ENCODE data around the gene HOXA11.

HOXA11 gene

GRCh38 chr7:27205325-27206280 is 20.6 kb upstream of the HOXA11 start:
- no peak for DNase-seq (ENCODE audit: low read depth in 2 of 2)

GRCh38 chr7:27204851-27205322 is 19.9 kb upstream of the HOXA11 start:
- DNase-seq (ENCODE audit: low read depth in 2 of 2) = no peak

GRCh38 chr7:27203964-27204594 is 19.0 kb upstream of the HOXA11 start:
- no peak for DNase-seq (ENCODE audit: low read depth in 2 of 2)

- DNase-seq (ENCODE audit: low read depth in 2 of 2) = no peak
Observed at GRCh38 chr7:27203365-27203953, 18.4 kb upstream of the HOXA11 start.

DNA sequence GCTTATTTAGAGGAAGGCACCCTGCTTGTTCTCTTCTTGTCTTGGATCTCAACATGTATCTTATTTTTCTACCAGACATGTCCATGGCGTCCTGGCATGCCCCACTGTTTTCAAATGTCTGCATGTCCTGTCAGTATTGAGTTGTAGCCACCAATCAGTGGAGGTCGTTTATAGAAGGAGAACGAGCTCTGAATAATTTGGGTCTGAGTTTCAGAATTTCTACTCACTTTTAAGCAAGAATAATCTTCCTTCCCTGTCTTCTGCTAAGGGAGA is 17.8 kb upstream of the HOXA11 start:
- DNase-seq (ENCODE audit: low read depth in 2 of 2) = no peak

- no peak for DNase-seq (ENCODE audit: low read depth in 2 of 2)
Observed at GRCh38 chr7:27202018-27202861, 17.2 kb upstream of the HOXA11 start.

DNA sequence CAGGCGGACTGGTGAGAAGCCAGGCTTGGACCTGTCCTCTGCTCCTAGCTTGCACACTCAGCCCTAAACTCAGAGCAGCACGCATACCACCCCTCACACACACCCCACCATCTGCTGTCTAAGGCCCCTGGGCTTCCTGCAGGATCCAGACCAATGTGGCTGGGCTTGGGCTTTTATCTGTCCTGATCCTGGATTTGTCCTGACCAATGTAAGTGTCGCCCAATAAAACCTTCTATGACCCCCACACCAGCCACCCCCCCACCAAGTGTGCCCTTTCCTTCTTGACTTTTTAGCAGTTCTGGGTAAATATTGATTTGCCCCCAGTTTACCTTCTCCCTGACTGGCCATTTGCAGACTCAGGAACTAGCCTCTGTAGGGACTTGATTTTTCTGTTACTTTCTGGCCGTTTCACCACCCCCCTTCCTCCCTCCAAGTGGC is 16.6 kb upstream of the HOXA11 start:
- DNase-seq (ENCODE audit: low read depth in 2 of 2) = no peak

DNA sequence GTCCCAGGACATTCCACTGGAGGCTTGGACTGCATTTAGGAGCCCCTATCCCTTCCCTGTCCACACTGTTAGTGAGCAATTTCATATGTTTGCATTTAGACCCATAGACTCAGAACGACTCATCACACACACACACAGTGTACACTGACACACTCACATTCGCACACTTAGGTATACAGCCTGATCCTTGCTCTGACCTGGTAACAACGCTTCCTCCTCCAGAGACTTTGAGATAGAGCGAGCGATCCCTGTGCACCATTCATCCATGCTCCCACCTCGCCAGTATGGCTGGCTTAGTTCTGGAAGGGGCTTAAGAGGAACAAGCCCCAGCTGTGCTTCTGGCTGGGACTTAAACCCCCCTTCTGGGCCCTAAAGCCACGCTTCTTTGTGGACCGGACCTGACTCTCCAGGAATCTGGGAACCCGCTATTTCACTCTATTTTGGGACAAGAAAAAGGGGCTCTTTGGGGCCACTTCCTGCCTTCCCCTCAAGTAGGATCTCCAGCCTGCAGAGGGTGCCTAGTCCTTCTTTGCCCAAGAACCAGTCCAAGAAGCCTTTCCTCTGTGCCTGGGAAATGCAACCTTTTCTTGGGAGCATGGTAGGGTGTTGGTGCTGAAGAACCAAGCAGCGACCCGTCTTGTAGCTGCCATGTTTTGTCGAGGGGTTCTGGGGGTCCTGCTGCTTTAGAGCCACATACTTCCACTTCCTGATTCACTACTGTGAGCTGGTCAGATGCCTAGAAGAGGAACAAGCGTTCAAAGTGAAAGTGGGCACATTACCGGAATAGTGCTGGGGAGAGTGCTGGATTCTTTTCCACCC is 15.9 kb upstream of the HOXA11 start:
- DNase-seq (ENCODE audit: low read depth in 2 of 2) = no peak

DNA sequence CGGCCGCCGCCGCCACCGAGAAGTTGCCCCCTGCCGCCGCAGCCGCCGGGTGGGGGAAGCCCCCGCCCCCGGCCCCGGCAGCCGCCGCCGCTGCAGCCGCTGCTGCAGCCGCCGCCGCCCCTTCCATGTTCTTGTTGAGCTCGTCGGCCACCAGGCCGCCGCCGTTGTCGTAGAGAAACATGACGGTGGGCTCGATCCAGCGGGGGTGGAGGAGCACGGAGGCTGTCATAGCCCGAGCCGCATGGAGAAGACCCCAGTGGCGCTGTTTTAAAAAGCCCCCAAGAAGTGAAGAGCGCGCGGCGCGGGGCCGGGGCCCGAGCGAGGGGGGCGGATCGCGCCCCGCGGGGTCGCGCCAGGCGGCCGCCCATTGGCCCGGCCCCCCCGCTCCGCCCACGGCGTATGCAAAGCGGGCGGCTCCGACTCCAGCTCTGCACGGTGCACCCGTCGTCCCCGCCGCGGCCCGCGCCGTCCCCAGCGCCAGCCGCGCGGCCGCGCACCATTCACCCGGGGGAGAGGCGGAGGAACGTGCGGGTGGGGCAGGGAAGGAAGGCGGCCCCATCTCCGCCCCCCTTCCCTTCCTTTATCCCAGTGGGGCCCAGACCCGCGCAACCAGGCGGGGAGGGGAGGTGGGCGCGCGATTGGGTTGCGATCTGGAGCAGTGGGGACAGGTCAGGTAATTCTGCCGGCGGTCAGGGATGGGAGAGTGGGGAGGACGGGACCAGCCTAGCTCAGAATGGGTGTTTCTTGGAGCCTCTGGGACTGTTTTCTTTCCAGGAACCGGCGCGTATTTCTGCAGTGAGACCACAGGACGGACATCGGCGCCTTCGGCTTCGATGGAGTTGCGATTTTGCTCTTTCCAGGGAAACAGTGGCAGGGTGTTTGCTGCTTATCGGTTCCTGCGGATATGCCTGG is 15.1 kb upstream of the HOXA11 start, which contains the start of gene HOXA13:
TSS of gene HOXA13 (minus strand) at position 243 of the 912 bp plus-strand sequence. CDS start at position 229, 14 bp downstream.
- no peak for DNase-seq (ENCODE audit: low read depth in 2 of 2)

DNA sequence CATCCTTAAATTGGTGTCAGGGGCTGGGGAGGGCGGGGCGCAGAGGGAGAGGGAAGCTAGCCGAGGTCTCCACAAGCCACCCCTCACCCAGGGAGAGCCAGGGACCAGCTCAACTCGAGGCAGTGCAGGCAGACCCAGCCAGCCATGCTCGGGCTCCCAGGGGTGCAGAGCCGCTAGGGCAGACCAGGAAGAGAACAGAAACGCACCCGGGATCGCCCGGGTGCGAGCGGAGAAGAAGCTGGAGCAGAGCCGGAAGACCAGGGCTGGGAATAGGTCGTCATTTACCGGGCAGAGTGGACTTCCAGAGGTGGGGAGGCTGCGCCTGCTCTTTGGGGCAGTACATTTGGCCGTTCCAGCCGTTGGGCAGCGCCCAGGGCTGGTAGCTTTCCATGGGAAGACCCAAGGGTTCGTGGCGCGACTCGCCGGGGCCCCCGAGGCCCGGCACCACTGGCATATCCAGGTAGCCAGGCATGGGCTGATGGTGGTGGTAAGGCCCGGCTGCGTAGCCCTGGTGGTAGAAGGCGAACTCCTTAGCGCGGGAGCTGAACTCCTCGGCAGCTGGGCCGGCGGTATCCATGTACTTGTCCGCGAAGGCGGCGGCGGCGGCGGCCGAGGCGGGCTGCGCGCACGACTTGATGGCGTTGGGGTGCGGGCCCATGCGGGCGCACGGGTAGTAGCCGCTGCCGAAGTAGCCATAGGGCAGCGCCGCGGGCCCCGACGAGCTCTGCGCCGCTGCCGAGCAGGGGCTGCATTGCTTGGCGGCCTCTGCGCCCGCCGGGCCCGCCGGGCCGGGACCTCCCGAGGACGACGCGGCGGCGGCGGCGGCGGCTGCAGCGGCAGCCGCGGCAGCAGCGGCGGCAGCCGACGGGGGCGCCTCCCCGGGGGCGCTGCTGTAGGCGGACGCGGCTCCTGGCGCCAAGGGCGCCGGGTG is 14.1 kb upstream of the HOXA11 start:
- DNase-seq (ENCODE audit: low read depth in 2 of 2) = no peak

DNA sequence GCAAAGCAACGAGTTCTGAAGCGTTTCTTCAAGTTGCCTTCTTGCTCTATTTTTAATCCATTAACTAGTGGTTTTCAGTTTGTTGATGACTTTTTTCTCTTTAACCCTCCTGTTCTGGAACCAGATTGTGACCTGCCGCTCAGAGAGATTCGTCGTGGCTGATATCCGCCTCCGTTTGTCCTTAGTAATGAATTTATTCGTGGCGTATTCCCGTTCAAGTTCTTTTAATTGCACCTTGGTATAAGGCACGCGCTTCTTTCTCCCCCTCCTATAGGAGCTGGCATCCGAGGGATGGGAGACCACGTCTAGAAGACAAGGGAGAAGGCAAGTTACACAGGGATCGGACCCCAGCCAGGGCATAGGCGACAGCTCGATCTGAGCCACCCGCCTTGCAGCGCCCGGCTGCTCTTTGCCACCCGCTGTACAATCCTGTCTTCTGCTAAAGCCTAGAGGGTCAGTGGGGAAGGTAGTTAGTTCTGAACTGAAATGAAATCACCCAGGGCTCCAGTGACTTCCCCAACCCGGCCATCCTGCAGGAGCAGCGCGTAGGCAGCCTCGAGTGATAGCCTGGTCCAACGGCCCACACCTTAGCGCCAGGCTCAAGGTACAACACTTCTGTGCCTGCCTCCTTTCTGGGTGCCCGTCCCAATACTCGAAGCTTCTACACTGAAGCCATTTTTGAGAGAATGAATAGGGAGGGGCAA is 13.3 kb upstream of the HOXA11 start:
- no peak for DNase-seq (ENCODE audit: low read depth in 2 of 2)

DNA sequence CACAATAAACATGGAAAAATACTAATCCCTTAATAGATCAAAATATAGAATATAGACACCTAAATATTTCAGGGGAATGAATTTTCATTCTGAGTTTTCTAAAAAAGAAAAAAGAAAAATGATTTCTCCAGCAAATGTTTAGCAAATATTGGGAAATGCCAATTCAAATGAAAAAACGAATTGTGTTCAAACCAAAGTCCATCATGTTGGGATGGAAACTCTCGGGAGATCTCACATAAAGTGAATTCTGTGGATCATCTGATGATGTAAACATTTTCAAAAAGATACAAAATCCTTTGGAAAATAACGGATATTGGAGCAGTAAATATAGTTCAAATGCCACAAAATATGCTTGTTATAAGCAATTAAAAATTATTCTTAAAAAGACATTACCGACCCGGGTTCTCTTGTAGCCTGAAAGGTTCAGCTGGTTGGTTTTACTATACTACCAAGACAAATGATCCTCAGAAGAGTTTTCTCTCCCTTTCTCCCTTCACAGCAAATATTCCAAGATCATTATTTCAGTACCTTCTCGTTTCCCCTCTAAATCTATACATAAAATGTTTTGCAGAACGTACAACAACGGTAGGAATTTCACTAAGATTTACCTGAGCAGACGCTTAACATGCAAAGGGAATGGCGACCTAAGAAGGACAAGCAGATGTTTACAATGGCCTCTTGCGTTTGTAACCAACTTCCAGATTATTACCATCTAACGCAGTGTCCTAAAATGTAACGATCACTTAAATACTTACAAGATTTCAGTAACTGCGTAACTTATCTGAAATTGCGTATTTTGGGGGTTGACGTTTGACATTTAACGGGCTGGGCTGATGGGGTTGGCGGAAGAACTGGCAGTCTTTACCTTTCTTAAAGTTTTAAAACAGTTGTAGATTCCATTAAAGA is 12.4 kb upstream of the HOXA11 start:
- no peak for DNase-seq (ENCODE audit: low read depth in 2 of 2)

DNA sequence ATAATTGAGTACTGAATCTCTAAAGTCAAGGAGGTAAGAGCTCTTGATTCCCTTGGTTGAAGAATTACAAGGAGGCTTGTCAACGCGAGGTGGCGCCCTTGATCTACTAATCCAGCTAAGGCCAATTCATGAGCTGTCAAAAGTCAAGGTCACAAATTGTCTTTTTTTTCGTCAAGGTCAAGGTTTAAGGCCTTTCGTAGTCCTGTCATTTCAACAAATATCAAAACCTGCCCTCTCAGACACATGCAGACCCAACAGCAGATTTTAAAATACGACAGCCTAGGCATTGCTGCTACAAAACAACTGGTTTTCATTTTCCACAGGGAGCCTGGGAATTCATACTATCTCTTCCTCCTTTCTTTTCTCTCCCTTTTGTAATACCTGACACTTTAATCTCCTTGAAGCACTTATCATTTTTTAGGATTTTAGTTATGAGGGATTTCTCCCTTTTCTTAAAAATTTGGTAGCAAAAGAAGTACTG is 11.3 kb upstream of the HOXA11 start:
- peak; percentile 63 to 83 for DNase-seq (ENCODE audit: low read depth in 2 of 2)

DNA sequence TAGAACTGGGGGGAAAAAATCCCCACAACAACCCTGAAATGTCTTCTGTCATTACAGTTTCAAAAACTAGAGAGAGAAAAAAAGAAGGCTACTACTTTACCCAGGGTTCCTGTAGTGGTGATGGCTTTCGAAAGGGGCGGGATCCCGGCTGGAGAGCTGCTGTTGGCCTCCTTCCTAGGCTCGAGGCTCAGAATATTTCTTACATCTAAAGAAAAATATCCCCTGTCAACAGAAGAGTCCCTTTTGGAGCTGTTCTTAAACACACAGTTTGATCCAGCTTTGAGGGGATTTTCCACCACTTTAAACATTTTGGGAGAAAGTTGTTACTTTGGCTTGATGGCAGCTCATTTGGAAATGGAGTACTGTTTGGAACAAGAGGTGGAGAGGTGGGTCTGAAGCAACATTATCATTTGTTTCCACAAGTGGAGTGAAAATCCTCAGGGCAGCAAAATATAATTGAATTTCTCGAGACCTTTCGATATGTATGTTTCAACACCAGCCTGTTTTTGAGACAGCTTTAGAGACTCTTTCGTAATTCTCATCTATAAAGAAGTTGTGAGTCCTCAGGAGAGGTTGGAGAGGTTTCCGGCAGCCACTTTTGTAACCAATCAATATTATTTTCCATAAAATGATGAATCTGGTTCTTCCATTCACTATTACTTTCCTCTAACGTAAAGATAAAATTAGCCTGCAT is 9.8 kb upstream of the HOXA11 start:
- no peak for DNase-seq (ENCODE audit: low read depth in 2 of 2)

DNA sequence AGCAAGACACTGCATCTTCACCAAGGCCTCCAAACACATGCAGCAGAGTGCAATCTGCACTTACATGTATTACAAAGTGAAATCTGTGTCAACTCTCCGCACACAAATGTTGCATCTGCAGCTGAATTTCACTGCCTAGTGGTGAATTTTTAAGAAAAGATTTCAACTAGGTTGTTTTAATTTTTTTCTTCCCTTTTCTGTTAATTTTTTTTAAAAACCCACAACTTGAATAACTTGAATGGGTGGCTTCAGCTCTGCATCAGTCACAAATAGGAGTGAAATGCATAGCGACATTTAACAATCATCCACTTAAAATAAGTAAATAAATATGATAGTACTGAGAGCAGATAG is 8.9 kb upstream of the HOXA11 start:
- DNase-seq (ENCODE audit: low read depth in 2 of 2) = no peak

GRCh38 chr7:27193335-27194001 is 8.4 kb upstream of the HOXA11 start:
- DNase-seq (ENCODE audit: low read depth in 2 of 2) = no peak
